ENCODE measurements around the gene LNX2. TPM values are rescaled to one million over a fixed set of nuclear protein-coding genes. Genes with fewer than 3 reads are reported as not detected.

LNX2 gene
- total and polyA plus RNA-seq, 4 donors, result 6.2 to 12.0 (median 7.5) TPM

DNA sequence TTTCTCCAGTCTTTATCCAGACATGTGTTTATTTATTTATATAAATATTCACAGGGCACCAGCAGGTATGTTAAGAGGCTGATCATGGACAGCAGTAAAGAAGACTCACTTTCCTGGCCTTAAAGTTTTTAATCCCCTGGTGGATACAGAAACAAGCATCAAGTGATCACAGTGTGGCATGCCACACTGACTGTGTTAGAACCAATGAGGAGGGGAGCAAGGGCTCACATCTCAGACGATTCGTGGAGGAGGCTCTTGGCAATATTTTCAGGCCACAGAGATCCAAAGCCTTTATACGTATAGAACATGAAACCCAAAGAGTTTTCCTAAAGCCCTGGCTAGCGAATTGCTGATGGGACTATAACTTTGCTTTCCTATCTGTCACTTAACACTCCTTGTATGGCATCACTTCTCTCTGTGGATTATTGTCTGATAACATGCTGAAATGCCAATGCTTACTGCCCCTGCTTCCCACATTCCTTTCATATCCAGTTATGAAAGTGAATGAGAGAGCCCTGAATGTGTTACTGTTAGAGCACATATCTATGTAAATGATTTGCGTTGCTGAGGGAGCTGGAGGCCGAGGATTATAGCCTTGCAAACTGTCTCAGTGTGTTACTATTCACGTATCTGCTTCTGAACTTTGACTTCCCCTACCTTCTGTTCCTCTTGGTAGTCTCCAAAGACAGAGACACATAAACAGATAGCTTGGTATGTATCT is 39.0 kb upstream of the LNX2 start:
- peak overlapping the region; percentile 74 for H3K27ac ChIP-seq (ENCODE audit: low read depth, low read length)

GRCh38 chr13:27658546-27658945 is 38.2 kb upstream of the LNX2 start:
- peak in 2 of 6 donors; percentile 7 to 67 for DNase-seq (ENCODE audit: low read depth in 4 of 6, low spot score in 6 of 6)
- no peaks in the 10 kb centered on the region for H3K27me3 ChIP-seq (ENCODE audit: control insufficient read depth, insufficient read depth, low read length)
- H3K36me3 ChIP-seq (ENCODE audit: control insufficient read depth, insufficient read depth, low read length), result no peaks in the 10 kb centered on the region
- H3K4me1 ChIP-seq (ENCODE audit: control insufficient read depth, insufficient read depth, low read length), result peaks cover 3% of the 10 kb centered on the region
- H3K27ac ChIP-seq (ENCODE audit: low read depth, low read length), result peak overlapping the region; percentile 74
- H3K4me3 ChIP-seq (ENCODE audit: low read depth, low read length), result no peak overlapping the region
- no peaks in the 10 kb centered on the region for H3K9me3 ChIP-seq (ENCODE audit: control insufficient read depth, insufficient read depth, low read length)

More for the DNA sequence above, 39.0 kb upstream of the LNX2 start:
- H3K4me1 ChIP-seq (ENCODE audit: control insufficient read depth, insufficient read depth, low read length), result peaks cover 3% of the 10 kb centered on the region
- 48% methylated on average over 3 of the region's 7 CpGs for WGBS (ENCODE audit: insufficient coverage)
- no peaks in the 10 kb centered on the region for H3K36me3 ChIP-seq (ENCODE audit: control insufficient read depth, insufficient read depth, low read length)
- DNase-seq (ENCODE audit: low read depth in 4 of 6, low spot score in 6 of 6), result peak in 1 of 6 donors; percentile 14
- H3K27me3 ChIP-seq (ENCODE audit: control insufficient read depth, insufficient read depth, low read length), result no peaks in the 10 kb centered on the region
- H3K9me3 ChIP-seq (ENCODE audit: control insufficient read depth, insufficient read depth, low read length), result no peaks in the 10 kb centered on the region
- H3K4me3 ChIP-seq (ENCODE audit: low read depth, low read length), result no peak overlapping the region

- no peaks in the 10 kb centered on the region for H3K27me3 ChIP-seq (ENCODE audit: control insufficient read depth, insufficient read depth, low read length)
- H3K27ac ChIP-seq (ENCODE audit: low read depth, low read length), result no peak overlapping the region
- WGBS (ENCODE audit: insufficient coverage), result no CpG with 5 or more reads among the region's 2 CpGs
- H3K36me3 ChIP-seq (ENCODE audit: control insufficient read depth, insufficient read depth, low read length), result no peaks in the 10 kb centered on the region
- no peaks in the 10 kb centered on the region for H3K9me3 ChIP-seq (ENCODE audit: control insufficient read depth, insufficient read depth, low read length)
- DNase-seq (ENCODE audit: low read depth in 4 of 6, low spot score in 6 of 6), result no peak
- peaks cover 3% of the 10 kb centered on the region for H3K4me1 ChIP-seq (ENCODE audit: control insufficient read depth, insufficient read depth, low read length)
- H3K4me3 ChIP-seq (ENCODE audit: low read depth, low read length), result no peak overlapping the region
These were observed 37.4 kb upstream of the LNX2 start for GRCh38 chr13:27657724-27658123.

GRCh38 chr13:27654816-27655215 is 34.5 kb upstream of the LNX2 start:
- Histone ChIP-seq H3K27ac (ENCODE audit: low read depth, low read length) (no peak overlapping the region), H3K36me3 (ENCODE audit: control insufficient read depth, insufficient read depth, low read length) (peaks cover 6% of the 10 kb centered on the region), H3K9me3 (ENCODE audit: control insufficient read depth, insufficient read depth, low read length) (peaks cover 6% of the 10 kb centered on the region), H3K4me1 (ENCODE audit: control insufficient read depth, insufficient read depth, low read length) (no peaks in the 10 kb centered on the region), H3K27me3 (ENCODE audit: control insufficient read depth, insufficient read depth, low read length) (no peaks in the 10 kb centered on the region), H3K4me3 (ENCODE audit: low read depth, low read length) (no peak overlapping the region)
- 100% methylated on average over 1 of the region's 1 CpG for WGBS (ENCODE audit: insufficient coverage)
- no peak for DNase-seq (ENCODE audit: low read depth in 4 of 6, low spot score in 6 of 6)

- WGBS (ENCODE audit: insufficient coverage), result no CpG with 5 or more reads among the region's 3 CpGs
- Histone ChIP-seq H3K27ac (ENCODE audit: low read depth, low read length) (no peak overlapping the region), H3K4me3 (ENCODE audit: low read depth, low read length) (no peak overlapping the region), H3K4me1 (ENCODE audit: control insufficient read depth, insufficient read depth, low read length) (no peaks in the 10 kb centered on the region), H3K9me3 (ENCODE audit: control insufficient read depth, insufficient read depth, low read length) (peaks cover 9% of the 10 kb centered on the region), H3K36me3 (ENCODE audit: control insufficient read depth, insufficient read depth, low read length) (peaks cover 8% of the 10 kb centered on the region), H3K27me3 (ENCODE audit: control insufficient read depth, insufficient read depth, low read length) (no peaks in the 10 kb centered on the region)
- DNase-seq (ENCODE audit: low read depth in 4 of 6, low spot score in 6 of 6), result no peak
These were observed 33.7 kb upstream of the LNX2 start for GRCh38 chr13:27654059-27654458.

DNA sequence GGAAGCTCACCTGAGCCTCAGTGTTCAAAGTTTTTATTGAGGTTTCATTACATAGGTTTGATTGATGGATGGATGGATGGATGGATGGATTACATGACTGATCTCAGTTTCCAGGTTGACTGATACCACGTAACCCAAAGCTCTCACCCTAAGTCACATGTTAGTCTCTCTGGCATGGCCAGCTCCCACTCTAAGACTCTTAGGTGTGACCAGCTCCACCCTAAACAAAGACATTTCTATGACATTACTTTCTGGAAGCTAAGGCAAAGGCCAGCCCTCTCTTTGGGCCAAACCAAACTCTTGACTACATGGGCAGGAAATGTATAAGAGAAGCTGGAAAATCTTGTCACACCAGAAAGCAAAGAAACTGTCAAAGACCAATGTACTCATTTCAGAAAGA is 30.0 kb upstream of the LNX2 start:
- no peaks in the 10 kb centered on the region for H3K27me3 ChIP-seq (ENCODE audit: control insufficient read depth, insufficient read depth, low read length)

GRCh38 chr13:27644302-27644701 is 24.0 kb upstream of the LNX2 start:
- WGBS (ENCODE audit: insufficient coverage), result no CpG with 5 or more reads among the region's 1 CpG
- DNase-seq (ENCODE audit: low read depth in 4 of 6, low spot score in 6 of 6), result peak in 2 of 6 donors; percentile 39 to 83
- no peaks in the 10 kb centered on the region for H3K9me3 ChIP-seq (ENCODE audit: control insufficient read depth, insufficient read depth, low read length)
- no peaks in the 10 kb centered on the region for H3K36me3 ChIP-seq (ENCODE audit: control insufficient read depth, insufficient read depth, low read length)
- H3K4me1 ChIP-seq (ENCODE audit: control insufficient read depth, insufficient read depth, low read length), result no peaks in the 10 kb centered on the region
- no peaks in the 10 kb centered on the region for H3K27me3 ChIP-seq (ENCODE audit: control insufficient read depth, insufficient read depth, low read length)
- H3K4me3 ChIP-seq (ENCODE audit: low read depth, low read length), result no peak overlapping the region
- no peak overlapping the region for H3K27ac ChIP-seq (ENCODE audit: low read depth, low read length)

More for the DNA sequence above, 30.0 kb upstream of the LNX2 start:
- DNase-seq (ENCODE audit: low read depth in 4 of 6, low spot score in 6 of 6), result no peak
- Histone ChIP-seq H3K4me1 (ENCODE audit: control insufficient read depth, insufficient read depth, low read length) (no peaks in the 10 kb centered on the region), H3K36me3 (ENCODE audit: control insufficient read depth, insufficient read depth, low read length) (peaks cover 8% of the 10 kb centered on the region), H3K4me3 (ENCODE audit: low read depth, low read length) (no peak overlapping the region), H3K27ac (ENCODE audit: low read depth, low read length) (no peak overlapping the region), H3K9me3 (ENCODE audit: control insufficient read depth, insufficient read depth, low read length) (peaks cover 9% of the 10 kb centered on the region)
- no CpG with 5 or more reads among the region's 1 CpG for WGBS (ENCODE audit: insufficient coverage)

DNA sequence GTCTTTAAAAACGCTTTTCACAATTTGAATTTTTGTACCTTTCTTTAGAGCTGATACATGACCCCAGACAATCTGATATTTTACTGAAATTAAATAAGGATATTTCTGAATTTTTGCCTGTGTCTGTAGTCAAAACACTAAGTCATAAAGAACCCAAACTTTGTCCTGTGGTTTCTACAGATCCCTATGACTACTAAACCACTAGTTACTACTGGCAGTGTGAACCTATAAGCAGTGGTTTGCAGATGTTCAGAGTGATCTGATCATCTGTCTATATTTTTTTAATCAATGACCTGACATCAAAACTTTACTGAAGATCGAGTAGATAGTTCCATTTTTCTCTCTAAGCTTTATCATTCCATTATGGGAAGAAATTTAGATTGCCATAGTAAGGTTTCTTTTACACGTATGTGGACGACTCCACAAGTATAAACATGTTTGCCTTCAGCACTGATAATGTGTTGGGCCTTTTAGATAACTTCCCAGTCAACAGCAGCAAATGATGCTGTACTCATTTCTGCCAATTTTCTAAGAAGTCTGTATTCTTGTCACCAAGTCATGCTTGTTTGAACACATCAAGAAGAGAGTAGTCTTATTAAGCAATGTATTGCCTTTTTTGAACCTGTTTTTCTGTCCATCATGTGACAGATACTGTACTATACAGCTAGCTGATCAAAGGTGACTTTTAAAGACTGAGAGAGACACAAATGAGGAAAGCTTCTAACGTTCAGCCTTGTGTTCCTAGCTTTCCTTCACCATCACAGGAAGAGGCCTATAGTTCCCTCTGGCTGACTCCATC is 23.2 kb upstream of the LNX2 start:
- Histone ChIP-seq H3K4me1 (ENCODE audit: control insufficient read depth, insufficient read depth, low read length) (no peaks in the 10 kb centered on the region), H3K36me3 (ENCODE audit: control insufficient read depth, insufficient read depth, low read length) (no peaks in the 10 kb centered on the region), H3K9me3 (ENCODE audit: control insufficient read depth, insufficient read depth, low read length) (no peaks in the 10 kb centered on the region), H3K4me3 (ENCODE audit: low read depth, low read length) (no peak overlapping the region), H3K27ac (ENCODE audit: low read depth, low read length) (no peak overlapping the region), H3K27me3 (ENCODE audit: control insufficient read depth, insufficient read depth, low read length) (no peaks in the 10 kb centered on the region)
- no CpG with 5 or more reads among the region's 5 CpGs for WGBS (ENCODE audit: insufficient coverage)
- DNase-seq (ENCODE audit: low read depth in 4 of 6, low spot score in 6 of 6), result no peak

DNA sequence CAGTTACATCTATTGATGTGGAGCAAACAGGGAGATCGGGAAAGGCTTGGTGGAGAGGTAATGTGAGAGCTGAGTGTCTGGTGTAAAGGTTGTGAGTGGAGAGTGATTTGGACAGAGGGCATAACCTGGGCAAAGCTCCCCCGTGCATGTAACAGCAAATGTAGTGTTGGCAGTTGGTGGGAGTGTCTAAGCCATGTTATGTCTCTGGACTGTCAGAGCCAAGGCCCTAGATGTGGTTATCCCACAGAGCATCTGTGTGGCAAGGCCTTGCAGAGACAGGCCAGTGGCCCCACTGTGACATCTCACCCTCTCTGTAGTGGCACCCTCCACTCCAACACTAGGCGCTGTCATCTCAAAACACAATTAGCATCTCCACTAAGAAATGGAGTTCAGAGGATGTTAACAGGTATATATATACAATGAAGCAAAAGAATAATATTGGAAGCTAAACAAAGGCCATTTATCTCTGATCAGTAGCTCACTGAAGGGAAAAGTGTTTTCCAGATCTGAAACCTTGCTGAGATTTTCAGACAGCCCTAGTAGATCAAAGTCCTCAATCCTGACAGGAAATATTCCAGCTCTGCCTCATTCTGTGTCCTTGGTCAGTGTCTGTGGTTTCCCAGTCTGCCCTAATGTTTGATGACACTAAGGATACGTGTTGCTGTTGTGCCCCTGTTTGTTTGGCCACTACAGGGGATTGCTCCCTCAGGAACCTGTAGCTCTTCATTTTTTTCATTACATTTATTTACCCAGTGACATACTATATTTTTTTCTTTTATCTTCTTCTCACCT is 21.6 kb upstream of the LNX2 start:
- no peaks in the 10 kb centered on the region for H3K4me1 ChIP-seq (ENCODE audit: control insufficient read depth, insufficient read depth, low read length)
- WGBS (ENCODE audit: insufficient coverage), result 84% methylated on average over 3 of the region's 4 CpGs
- no peak for DNase-seq (ENCODE audit: low read depth in 4 of 6, low spot score in 6 of 6)
- no peaks in the 10 kb centered on the region for H3K9me3 ChIP-seq (ENCODE audit: control insufficient read depth, insufficient read depth, low read length)
- no peak overlapping the region for H3K27ac ChIP-seq (ENCODE audit: low read depth, low read length)
- no peaks in the 10 kb centered on the region for H3K27me3 ChIP-seq (ENCODE audit: control insufficient read depth, insufficient read depth, low read length)
- H3K4me3 ChIP-seq (ENCODE audit: low read depth, low read length), result no peak overlapping the region
- H3K36me3 ChIP-seq (ENCODE audit: control insufficient read depth, insufficient read depth, low read length), result no peaks in the 10 kb centered on the region

Data from spinal cord (tissue), 10 donors.